ENCODE data around the gene NKX2-8. TPM values are rescaled to one million over a fixed set of nuclear protein-coding genes. Genes with fewer than 3 reads are reported as not detected.
A peak's percentile ranks its signal among the peaks of the same experiment; 100 is the strongest.

Gene NKX2-8
- total and polyA plus RNA-seq, 2 of the 13 experiments (the other 11 are each of a cell fraction or from before 2014, with no cell fraction given) = not detected

- TF ChIP-seq ZNF646 (CRISPR knock-in tag; IDR thresholded peaks at IDR 0.05) (no peak), POLR2G (IDR thresholded peaks at IDR 0.05; ENCODE audit: low read depth, low read length) (no peak), ARID5B (CRISPR knock-in tag; IDR thresholded peaks at IDR 0.05) (peak; percentile 61), MLLT10 (CRISPR knock-in tag; IDR thresholded peaks at IDR 0.05) (no peak), ZNF280B (CRISPR knock-in tag; IDR thresholded peaks at IDR 0.05; ENCODE audit: borderline replicate concordance) (no peak), ZMYM4 (CRISPR knock-in tag; IDR thresholded peaks at IDR 0.05) (peak; percentile 56; the same call in 1 of the 2 replicates), ZNF256 (CRISPR knock-in tag; conservative IDR thresholded peaks at IDR 0.05) (no peak), CBX2 (IDR thresholded peaks at IDR 0.05; ENCODE audit: low read depth, low read length) (no peak), CBX2 (CRISPR knock-in tag; IDR thresholded peaks at IDR 0.05; ENCODE audit: low read depth) (no peak), ZNF362 (CRISPR knock-in tag; IDR thresholded peaks at IDR 0.05; ENCODE audit: borderline replicate concordance) (peak; percentile 90), HNRNPLL (IDR thresholded peaks at IDR 0.05; ENCODE audit: low read depth, low read length, poor library complexity, severe bottlenecking) (no peak), TAF1 (CRISPR knock-in tag; IDR thresholded peaks at IDR 0.05) (no peak), ZNF382 (CRISPR knock-in tag; IDR thresholded peaks at IDR 0.05; ENCODE audit: borderline replicate concordance) (no peak), ZNF501 (CRISPR knock-in tag; IDR thresholded peaks at IDR 0.05) (0 out of 2 replicates have a peak, but pooled peaks have one; percentile 26), GABPB1 (CRISPR knock-in tag; IDR thresholded peaks at IDR 0.05) (peak; percentile 32; the same call in 1 of the 2 replicates)
These were observed 42.6 kb upstream of the NKX2-8 start (continued) for GRCh38 chr14:36625014-36625413.
